EL (cell line): Measurements from ENCODE around the gene C1orf226.

Experiments used
- DNase-seq: peaks from one replicate; pipeline ENCODE4 v3.0.0-alpha.2; 2016

C1orf226 gene

GRCh38 chr1:162366149-162366548, 15.4 kb upstream of the C1orf226 start:
- DNase-seq: no peak

- DNase-seq: peak; percentile 37
Observed at GRCh38 chr1:162366671-162367070, 14.9 kb upstream of the C1orf226 start.

- peak; percentile 63 for DNase-seq
Observed at GRCh38 chr1:162367073-162367472, 14.5 kb upstream of the C1orf226 start.

GRCh38 chr1:162367772-162368171, 13.8 kb upstream of the C1orf226 start:
- DNase-seq: no peak

- DNase-seq: no peak
Observed at GRCh38 chr1:162368451-162368850, 13.1 kb upstream of the C1orf226 start.

GRCh38 chr1:162369571-162369970, 12.0 kb upstream of the C1orf226 start:
- DNase-seq: no peak

- DNase-seq: no peak
Observed at GRCh38 chr1:162370161-162370560, 11.4 kb upstream of the C1orf226 start.

GRCh38 chr1:162370721-162371120, 10.8 kb upstream of the C1orf226 start:
- DNase-seq: no peak

- DNase-seq: peak; percentile 70
Observed at GRCh38 chr1:162371611-162372010, 9.9 kb upstream of the C1orf226 start.

GRCh38 chr1:162372159-162373071, 9.1 kb upstream of the C1orf226 start:
- DNase-seq: no peak

GRCh38 chr1:162373072-162373427, 8.5 kb upstream of the C1orf226 start:
- no peak for DNase-seq

- peak; percentile 80 for DNase-seq
Observed at GRCh38 chr1:162373541-162374260, 7.8 kb upstream of the C1orf226 start.

- no peak for DNase-seq
Observed at GRCh38 chr1:162374406-162374805, 7.1 kb upstream of the C1orf226 start.

GRCh38 chr1:162375463-162375862, 6.1 kb upstream of the C1orf226 start:
- DNase-seq: no peak

- DNase-seq: no peak
Observed at GRCh38 chr1:162376691-162377090, 4.8 kb upstream of the C1orf226 start, which contains the start of gene SPATA46. TSS of gene SPATA46 (minus strand) at chr1:162376854. CDS start at chr1:162376790, 64 bp downstream.

GRCh38 chr1:162380061-162380846, 1.3 kb upstream of the C1orf226 start:
- DNase-seq: no peak

- no peak for DNase-seq
Observed at GRCh38 chr1:162381941-162382750, 618 bp downstream of the C1orf226 start.

- no peak for DNase-seq
Observed at GRCh38 chr1:162383091-162383490, 1.6 kb downstream of the C1orf226 start.

- DNase-seq: no peak
Observed at GRCh38 chr1:162383516-162383915, 2.0 kb downstream of the C1orf226 start.

- DNase-seq: no peak
Observed at GRCh38 chr1:162384116-162384515, 2.6 kb downstream of the C1orf226 start.

- DNase-seq: no peak
Observed at GRCh38 chr1:162384601-162385279, 3.2 kb downstream of the C1orf226 start.

- DNase-seq: no peak
Observed at GRCh38 chr1:162385280-162385623, 3.7 kb downstream of the C1orf226 start.
